Endodermal cell (in vitro differentiated cells): ENCODE measurements around the gene FCF1. TPM values are rescaled to one million over a fixed set of nuclear protein-coding genes. Genes with fewer than 3 reads are reported as not detected.

Experiments used
- DNase-seq: peaks from one replicate; pipeline ENCODE4 v3.0.0-alpha.2; 2017
- H3K27ac ChIP-seq: 2 replicates; pipeline ENCODE4 v1.5.1; 2013; ENCODE audit warnings: mild to moderate bottlenecking, low read depth, low read length, moderate library complexity
- H3K27me3 ChIP-seq: 2 replicates; pipeline ENCODE4 v1.6.1; 2013; ENCODE audit warnings: mild to moderate bottlenecking, low read length, moderate library complexity; ENCODE audit not compliant: insufficient read depth, control insufficient read depth, poor library complexity, severe bottlenecking
- H3K36me3 ChIP-seq: 2 replicates; pipeline ENCODE4 v1.7.0; 2013; ENCODE audit warnings: mild to moderate bottlenecking, low read length, moderate library complexity; ENCODE audit not compliant: control insufficient read depth, insufficient read depth
- H3K4me1 ChIP-seq: one replicate; pipeline ENCODE4 v1.7.0; 2013; ENCODE audit warnings: low read length; ENCODE audit not compliant: control insufficient read depth, insufficient read depth
- H3K4me3 ChIP-seq: 2 replicates; pipeline ENCODE4 v1.5.1; 2013; ENCODE audit warnings: mild to moderate bottlenecking, low read length, moderate library complexity
- H3K9ac ChIP-seq: 2 replicates; pipeline ENCODE4 v1.6.1; 2013; ENCODE audit warnings: mild to moderate bottlenecking, low read length, moderate library complexity; ENCODE audit not compliant: poor library complexity, severe bottlenecking; ENCODE audit errors: extremely low read depth
- H3K9me3 ChIP-seq: 2 replicates; pipeline ENCODE4 v1.6.1; 2013; ENCODE audit warnings: mild to moderate bottlenecking, low read length, moderate library complexity; ENCODE audit not compliant: control insufficient read depth
- H3K27ac Mint-ChIP-seq: 2 replicates; pipeline ENCODE4 v1.8.0; 2020; ENCODE audit warnings: mixed read lengths
- H3K27me3 Mint-ChIP-seq: 2 replicates; pipeline ENCODE4 v1.8.0; 2021; ENCODE audit warnings: mild to moderate bottlenecking, mixed read lengths; ENCODE audit not compliant: insufficient read depth
- H3K36me3 Mint-ChIP-seq: 2 replicates; pipeline ENCODE4 v1.8.0; 2020; ENCODE audit warnings: low read depth, mixed read lengths
- H3K4me1 Mint-ChIP-seq: 2 replicates; pipeline ENCODE4 v1.8.0; 2020; ENCODE audit warnings: mixed read lengths
- H3K4me3 Mint-ChIP-seq: 2 replicates; pipeline ENCODE4 v1.8.0; 2020; ENCODE audit warnings: mild to moderate bottlenecking, moderate library complexity, mixed read lengths
- H3K9me3 Mint-ChIP-seq: 2 replicates; pipeline ENCODE4 v1.8.0; 2020; ENCODE audit warnings: mild to moderate bottlenecking, mixed read lengths
- CTCF ChIP-seq: fragments of 200-600 bp; sonication (generic); conservative IDR thresholded peaks from 2 replicates; pipeline ENCODE4 v1.5.0; 2021; ENCODE audit warnings: antibody characterized with exemption, mild to moderate bottlenecking
- WGBS, 2 experiments: methylation state at CpG; one replicate each; pipeline versions ENCODE4 v1.1.5 to v1.1.7; 2013; ENCODE audit warnings: missing lambda C conversion rate in 2 of 2, mixed read lengths in 1 of 2; ENCODE audit not compliant: insufficient coverage in 1 of 2, insufficient read length in 1 of 2; 5-methylcytosine and 5-hydroxymethylcytosine counted together
- long read RNA-seq, 4 experiments: library from polyadenylated mRNA in 2 of 4; library from RNA in 1 of 4; library from capped mRNA in 1 of 4; stranded (forward) in 3 of 4; unstranded in 1 of 4; transcript quantifications; one replicate each; pipeline ENCODE4 v2.0.0, GENCODE V29; 2020 to 2021; ENCODE audit warnings: inconsistent platforms in 1 of 4
- polyA plus RNA-seq, 2 experiments: library from polyadenylated mRNA; stranded (reverse); fragments of 50-300 nt; gene quantifications; one replicate each; pipeline ENCODE4 v1.2.3, GENCODE V29; 2013
- total RNA-seq, 2 donors: library from RNA; stranded (reverse); fragmentation: NEBNext Ultra II Directional in 1 of 2; extraction: Animal tissue kit (Norgen Biotek cat#: 25700) in 1 of 2; gene quantifications; 2 replicates in 1 of 2; 3 replicates in 1 of 2; pipeline ENCODE4 v1.2.1, GENCODE V29; 2021

FCF1 gene
- total RNA-seq: 10 to 100 TPM; 68.4 to 71.3 TPM
- 54.7 TPM for polyA plus RNA-seq (2013, experiment 1 of 2)
- polyA plus RNA-seq (2013, experiment 2 of 2): 52.4 TPM
- long read RNA-seq, experiment 1, partial matches to known transcripts: 0 of 7 reads
- long read RNA-seq, experiment 1, other reads (novel, unspliced or antisense): 7 of 7 reads
- long read RNA-seq, experiment 2, full-length matches to known transcripts: 17 of 21 reads
- long read RNA-seq, experiment 2, partial matches to known transcripts: 1 of 21 reads
- long read RNA-seq, experiment 2, other reads (novel, unspliced or antisense): 3 of 21 reads
- long read RNA-seq, experiment 3, partial matches to known transcripts: 2 of 4 reads
- long read RNA-seq, experiment 3, other reads (novel, unspliced or antisense): 2 of 4 reads
- long read RNA-seq, experiment 4, partial matches to known transcripts: 13 of 30 reads
- long read RNA-seq, experiment 4, other reads (novel, unspliced or antisense): 17 of 30 reads

GRCh38 chr14:74712499-74713394 is at the start of gene FCF1, which contains the start of gene AREL1:
Gene FCF1, plus strand, starts transcription at chr14:74713144. Its CDS starts 54 bp downstream, at chr14:74713198.
Gene AREL1, minus strand, starts transcription at chr14:74713080. Its CDS starts 27,465 bp downstream, at chr14:74685615.
- Histone ChIP-seq H3K9me3 (no peaks in the 10 kb centered on the region), H3K27ac (peak within 1 kb of the TSS; percentile 48), H3K36me3 (peaks cover 28% of the 10 kb centered on the region), H3K27me3 (no peaks in the 10 kb centered on the region), H3K4me3 (peak within 1 kb of the TSS; percentile 99), H3K4me1 (peaks cover 4% of the 10 kb centered on the region), H3K9ac (peak within 1 kb of the TSS; percentile 74)
- WGBS, 2 experiments: 0% methylated on average over 17 to 31 of the region's 31 CpGs
- Mint-ChIP-seq H3K4me1 (peaks cover 10% of the 10 kb centered on the region), H3K9me3 (no peaks in the 10 kb centered on the region), H3K27me3 (no peaks in the 10 kb centered on the region), H3K4me3 (peak within 1 kb of the TSS; percentile 81), H3K36me3 (peaks cover 9% of the 10 kb centered on the region), H3K27ac (peak within 1 kb of the TSS; percentile 97)
- no peak for TF ChIP-seq CTCF
- DNase-seq: peak; percentile 92

GRCh38 chr14:74663884-74664283 is 49.1 kb upstream of the FCF1 start:
- H3K4me1 Mint-ChIP-seq: no peaks in the 10 kb centered on the region
- no peak for DNase-seq
- Histone ChIP-seq H3K27ac (no peak overlapping the region), H3K9ac (no peak overlapping the region), H3K9me3 (no peaks in the 10 kb centered on the region), H3K27me3 (no peaks in the 10 kb centered on the region), H3K4me3 (no peak overlapping the region), H3K4me1 (no peaks in the 10 kb centered on the region), H3K36me3 (peaks cover 80% of the 10 kb centered on the region)
- H3K36me3 Mint-ChIP-seq: peaks cover 58% of the 10 kb centered on the region
- H3K27ac Mint-ChIP-seq: no peak overlapping the region
- 92 to 97% methylated on average over 5 to 7 of the region's 7 CpGs for WGBS, 2 experiments
- TF ChIP-seq CTCF: no peak
- no peaks in the 10 kb centered on the region for H3K27me3 Mint-ChIP-seq
- H3K4me3 Mint-ChIP-seq: no peak overlapping the region
- H3K9me3 Mint-ChIP-seq: no peaks in the 10 kb centered on the region

GRCh38 chr14:74664717-74665116 is 48.2 kb upstream of the FCF1 start:
- Histone ChIP-seq H3K27me3 (no peaks in the 10 kb centered on the region), H3K4me1 (no peaks in the 10 kb centered on the region), H3K36me3 (peaks cover 85% of the 10 kb centered on the region), H3K4me3 (no peak overlapping the region), H3K9me3 (no peaks in the 10 kb centered on the region), H3K9ac (no peak overlapping the region), H3K27ac (no peak overlapping the region)
- H3K4me1 Mint-ChIP-seq: no peaks in the 10 kb centered on the region
- WGBS, 2 experiments: 98% methylated on average over 2 of the region's 2 CpGs; no CpG with 5 or more reads in 1 of the 2 experiments
- H3K4me3 Mint-ChIP-seq: no peak overlapping the region
- no peaks in the 10 kb centered on the region for H3K9me3 Mint-ChIP-seq
- DNase-seq: no peak
- peaks cover 56% of the 10 kb centered on the region for H3K36me3 Mint-ChIP-seq
- H3K27ac Mint-ChIP-seq: no peak overlapping the region
- H3K27me3 Mint-ChIP-seq: no peaks in the 10 kb centered on the region
- no peak for TF ChIP-seq CTCF
